ENCODE measurements around the gene CCL23.

DNA sequence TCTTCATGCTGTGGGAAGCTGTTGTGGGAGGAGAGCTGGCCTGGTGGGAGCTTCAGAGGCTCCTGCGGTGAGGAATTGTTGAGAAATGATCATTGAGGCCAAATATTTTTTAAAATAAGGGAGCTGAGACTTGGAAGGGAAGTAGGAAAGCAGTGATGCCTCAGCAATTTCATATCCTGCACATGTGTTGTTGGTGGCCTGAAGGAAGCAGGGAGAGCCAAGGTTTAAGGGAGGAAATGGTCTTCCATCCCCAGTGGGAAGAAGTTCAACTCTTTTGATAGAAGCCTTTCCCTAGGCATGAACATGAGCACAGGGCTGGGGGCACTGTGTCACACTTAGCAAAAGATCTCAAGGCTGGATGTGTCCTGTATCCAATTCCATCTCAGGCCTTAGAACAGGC, 31.1 kb downstream of the CCL23 start, which contains the start of gene CCL14:
- TF ChIP-seq MEIS1 (CRISPR knock-in tag; IDR thresholded peaks at IDR 0.05; ENCODE audit: borderline replicate concordance) (no peak), TCF7L2 (IDR thresholded peaks at IDR 0.05; ENCODE audit: borderline replicate concordance, low read depth, low read length) (no peak), MYNN (tag by site-specific recombination; IDR thresholded peaks at IDR 0.05; ENCODE audit: borderline replicate concordance) (no peak), ZNF266 (tag by site-specific recombination; IDR thresholded peaks at IDR 0.05; ENCODE audit: low read depth) (no peak), TRIM28 (IDR thresholded peaks at IDR 0.05; ENCODE audit: borderline replicate concordance, low read length) (no peak), ZNF138 (tag by site-specific recombination; IDR thresholded peaks at IDR 0.05; ENCODE audit: borderline replicate concordance) (no peak), ZNF341 (tag by site-specific recombination; IDR thresholded peaks at IDR 0.05; ENCODE audit: low read depth) (no peak)
- TF ChIP-seq, protein P1, sequence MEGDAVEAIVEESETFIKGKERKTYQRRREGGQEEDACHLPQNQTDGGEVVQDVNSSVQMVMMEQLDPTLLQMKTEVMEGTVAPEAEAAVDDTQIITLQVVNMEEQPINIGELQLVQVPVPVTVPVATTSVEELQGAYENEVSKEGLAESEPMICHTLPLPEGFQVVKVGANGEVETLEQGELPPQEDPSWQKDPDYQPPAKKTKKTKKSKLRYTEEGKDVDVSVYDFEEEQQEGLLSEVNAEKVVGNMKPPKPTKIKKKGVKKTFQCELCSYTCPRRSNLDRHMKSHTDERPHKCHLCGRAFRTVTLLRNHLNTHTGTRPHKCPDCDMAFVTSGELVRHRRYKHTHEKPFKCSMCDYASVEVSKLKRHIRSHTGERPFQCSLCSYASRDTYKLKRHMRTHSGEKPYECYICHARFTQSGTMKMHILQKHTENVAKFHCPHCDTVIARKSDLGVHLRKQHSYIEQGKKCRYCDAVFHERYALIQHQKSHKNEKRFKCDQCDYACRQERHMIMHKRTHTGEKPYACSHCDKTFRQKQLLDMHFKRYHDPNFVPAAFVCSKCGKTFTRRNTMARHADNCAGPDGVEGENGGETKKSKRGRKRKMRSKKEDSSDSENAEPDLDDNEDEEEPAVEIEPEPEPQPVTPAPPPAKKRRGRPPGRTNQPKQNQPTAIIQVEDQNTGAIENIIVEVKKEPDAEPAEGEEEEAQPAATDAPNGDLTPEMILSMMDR (tag by site-specific recombination; IDR thresholded peaks at IDR 0.05), result no peak
- TF ChIP-seq, protein P2, sequence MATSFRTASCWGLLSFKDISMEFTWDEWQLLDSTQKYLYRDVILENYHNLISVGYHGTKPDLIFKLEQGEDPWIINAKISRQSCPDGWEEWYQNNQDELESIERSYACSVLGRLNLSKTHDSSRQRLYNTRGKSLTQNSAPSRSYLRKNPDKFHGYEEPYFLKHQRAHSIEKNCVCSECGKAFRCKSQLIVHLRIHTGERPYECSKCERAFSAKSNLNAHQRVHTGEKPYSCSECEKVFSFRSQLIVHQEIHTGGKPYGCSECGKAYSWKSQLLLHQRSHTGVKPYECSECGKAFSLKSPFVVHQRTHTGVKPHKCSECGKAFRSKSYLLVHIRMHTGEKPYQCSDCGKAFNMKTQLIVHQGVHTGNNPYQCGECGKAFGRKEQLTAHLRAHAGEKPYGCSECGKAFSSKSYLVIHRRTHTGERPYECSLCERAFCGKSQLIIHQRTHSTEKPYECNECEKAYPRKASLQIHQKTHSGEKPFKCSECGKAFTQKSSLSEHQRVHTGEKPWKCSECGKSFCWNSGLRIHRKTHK (tag by site-specific recombination; IDR thresholded peaks at IDR 0.05), result no peak
- TF ChIP-seq, protein P3, sequence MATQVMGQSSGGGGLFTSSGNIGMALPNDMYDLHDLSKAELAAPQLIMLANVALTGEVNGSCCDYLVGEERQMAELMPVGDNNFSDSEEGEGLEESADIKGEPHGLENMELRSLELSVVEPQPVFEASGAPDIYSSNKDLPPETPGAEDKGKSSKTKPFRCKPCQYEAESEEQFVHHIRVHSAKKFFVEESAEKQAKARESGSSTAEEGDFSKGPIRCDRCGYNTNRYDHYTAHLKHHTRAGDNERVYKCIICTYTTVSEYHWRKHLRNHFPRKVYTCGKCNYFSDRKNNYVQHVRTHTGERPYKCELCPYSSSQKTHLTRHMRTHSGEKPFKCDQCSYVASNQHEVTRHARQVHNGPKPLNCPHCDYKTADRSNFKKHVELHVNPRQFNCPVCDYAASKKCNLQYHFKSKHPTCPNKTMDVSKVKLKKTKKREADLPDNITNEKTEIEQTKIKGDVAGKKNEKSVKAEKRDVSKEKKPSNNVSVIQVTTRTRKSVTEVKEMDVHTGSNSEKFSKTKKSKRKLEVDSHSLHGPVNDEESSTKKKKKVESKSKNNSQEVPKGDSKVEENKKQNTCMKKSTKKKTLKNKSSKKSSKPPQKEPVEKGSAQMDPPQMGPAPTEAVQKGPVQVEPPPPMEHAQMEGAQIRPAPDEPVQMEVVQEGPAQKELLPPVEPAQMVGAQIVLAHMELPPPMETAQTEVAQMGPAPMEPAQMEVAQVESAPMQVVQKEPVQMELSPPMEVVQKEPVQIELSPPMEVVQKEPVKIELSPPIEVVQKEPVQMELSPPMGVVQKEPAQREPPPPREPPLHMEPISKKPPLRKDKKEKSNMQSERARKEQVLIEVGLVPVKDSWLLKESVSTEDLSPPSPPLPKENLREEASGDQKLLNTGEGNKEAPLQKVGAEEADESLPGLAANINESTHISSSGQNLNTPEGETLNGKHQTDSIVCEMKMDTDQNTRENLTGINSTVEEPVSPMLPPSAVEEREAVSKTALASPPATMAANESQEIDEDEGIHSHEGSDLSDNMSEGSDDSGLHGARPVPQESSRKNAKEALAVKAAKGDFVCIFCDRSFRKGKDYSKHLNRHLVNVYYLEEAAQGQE (tag by site-specific recombination; IDR thresholded peaks at IDR 0.05), result no peak
- TF ChIP-seq, protein P4, sequence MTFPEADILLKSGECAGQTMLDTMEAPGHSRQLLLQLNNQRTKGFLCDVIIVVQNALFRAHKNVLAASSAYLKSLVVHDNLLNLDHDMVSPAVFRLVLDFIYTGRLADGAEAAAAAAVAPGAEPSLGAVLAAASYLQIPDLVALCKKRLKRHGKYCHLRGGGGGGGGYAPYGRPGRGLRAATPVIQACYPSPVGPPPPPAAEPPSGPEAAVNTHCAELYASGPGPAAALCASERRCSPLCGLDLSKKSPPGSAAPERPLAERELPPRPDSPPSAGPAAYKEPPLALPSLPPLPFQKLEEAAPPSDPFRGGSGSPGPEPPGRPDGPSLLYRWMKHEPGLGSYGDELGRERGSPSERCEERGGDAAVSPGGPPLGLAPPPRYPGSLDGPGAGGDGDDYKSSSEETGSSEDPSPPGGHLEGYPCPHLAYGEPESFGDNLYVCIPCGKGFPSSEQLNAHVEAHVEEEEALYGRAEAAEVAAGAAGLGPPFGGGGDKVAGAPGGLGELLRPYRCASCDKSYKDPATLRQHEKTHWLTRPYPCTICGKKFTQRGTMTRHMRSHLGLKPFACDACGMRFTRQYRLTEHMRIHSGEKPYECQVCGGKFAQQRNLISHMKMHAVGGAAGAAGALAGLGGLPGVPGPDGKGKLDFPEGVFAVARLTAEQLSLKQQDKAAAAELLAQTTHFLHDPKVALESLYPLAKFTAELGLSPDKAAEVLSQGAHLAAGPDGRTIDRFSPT (tag by site-specific recombination; IDR thresholded peaks at IDR 0.05), result no peak
- TF ChIP-seq, protein P5, sequence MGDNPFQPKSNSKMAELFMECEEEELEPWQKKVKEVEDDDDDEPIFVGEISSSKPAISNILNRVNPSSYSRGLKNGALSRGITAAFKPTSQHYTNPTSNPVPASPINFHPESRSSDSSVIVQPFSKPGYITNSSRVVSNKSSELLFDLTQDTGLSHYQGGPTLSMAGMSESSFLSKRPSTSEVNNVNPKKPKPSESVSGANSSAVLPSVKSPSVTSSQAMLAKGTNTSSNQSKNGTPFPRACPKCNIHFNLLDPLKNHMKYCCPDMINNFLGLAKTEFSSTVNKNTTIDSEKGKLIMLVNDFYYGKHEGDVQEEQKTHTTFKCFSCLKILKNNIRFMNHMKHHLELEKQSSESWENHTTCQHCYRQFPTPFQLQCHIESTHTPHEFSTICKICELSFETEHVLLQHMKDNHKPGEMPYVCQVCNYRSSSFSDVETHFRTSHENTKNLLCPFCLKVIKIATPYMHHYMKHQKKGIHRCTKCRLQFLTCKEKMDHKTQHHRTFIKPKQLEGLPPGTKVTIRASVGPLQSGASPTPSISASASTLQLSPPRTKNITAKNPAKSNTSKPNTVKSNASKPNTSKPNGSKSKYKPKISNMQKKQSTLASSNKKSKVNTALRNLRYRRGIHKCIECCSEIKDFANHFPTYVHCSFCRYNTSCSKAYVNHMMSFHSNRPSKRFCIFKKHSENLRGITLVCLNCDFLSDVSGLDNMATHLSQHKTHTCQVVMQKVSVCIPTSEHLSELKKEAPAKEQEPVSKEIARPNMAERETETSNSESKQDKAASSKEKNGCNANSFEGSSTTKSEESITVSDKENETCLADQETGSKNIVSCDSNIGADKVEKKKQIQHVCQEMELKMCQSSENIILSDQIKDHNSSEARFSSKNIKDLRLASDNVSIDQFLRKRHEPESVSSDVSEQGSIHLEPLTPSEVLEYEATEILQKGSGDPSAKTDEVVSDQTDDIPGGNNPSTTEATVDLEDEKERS (tag by site-specific recombination; IDR thresholded peaks at IDR 0.05), result no peak
- TF ChIP-seq, protein P6, sequence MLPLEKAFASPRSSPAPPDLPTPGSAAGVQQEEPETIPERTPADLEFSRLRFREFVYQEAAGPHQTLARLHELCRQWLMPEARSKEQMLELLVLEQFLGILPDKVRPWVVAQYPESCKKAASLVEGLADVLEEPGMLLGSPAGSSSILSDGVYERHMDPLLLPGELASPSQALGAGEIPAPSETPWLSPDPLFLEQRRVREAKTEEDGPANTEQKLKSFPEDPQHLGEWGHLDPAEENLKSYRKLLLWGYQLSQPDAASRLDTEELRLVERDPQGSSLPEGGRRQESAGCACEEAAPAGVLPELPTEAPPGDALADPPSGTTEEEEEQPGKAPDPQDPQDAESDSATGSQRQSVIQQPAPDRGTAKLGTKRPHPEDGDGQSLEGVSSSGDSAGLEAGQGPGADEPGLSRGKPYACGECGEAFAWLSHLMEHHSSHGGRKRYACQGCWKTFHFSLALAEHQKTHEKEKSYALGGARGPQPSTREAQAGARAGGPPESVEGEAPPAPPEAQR (tag by site-specific recombination; IDR thresholded peaks at IDR 0.05), result no peak

Data from HEK293 (cell line).